Adrenal gland (tissue), 12 donors: Measurements from ENCODE around the gene HIVEP3. TPM values are rescaled to one million over a fixed set of nuclear protein-coding genes. Genes with fewer than 3 reads are reported as not detected.

Experiments
- DNase-seq, 7 donors: peaks; one replicate each; pipeline ENCODE4 v3.0.0-alpha.2; 2019 to 2020
- H3K27ac ChIP-seq, 5 donors: fragments of 200-600 bp; sonication (generic) in 4 of 5; 1 replicate in 3 of 5; 2 replicates in 2 of 5; pipeline versions ENCODE4 v1.5.1 to v1.8.0; 2016 to 2020; ENCODE audit warnings: mild to moderate bottlenecking in 1 of 5
- H3K27me3 ChIP-seq: fragments of 200-600 bp; 2 replicates; pipeline ENCODE4 v1.8.0; 2021
- H3K36me3 ChIP-seq, 2 donors: fragments of 200-600 bp; replicated peaks in 1 of 2; 1 replicate in 1 of 2; 2 replicates in 1 of 2; pipeline versions ENCODE4 v1.5.1 to v1.8.0; 2018 to 2022
- H3K4me1 ChIP-seq, 2 donors: fragments of 200-600 bp; replicated peaks in 1 of 2; 1 replicate in 1 of 2; 2 replicates in 1 of 2; pipeline versions ENCODE4 v1.5.1 to v1.8.0; 2018 to 2021
- H3K4me3 ChIP-seq, 4 donors: fragments of 200-600 bp; sonication (generic) in 3 of 4; one replicate each; pipeline ENCODE4 v1.5.1; 2016 to 2018
- H3K9me3 ChIP-seq, 3 donors: fragments of 200-600 bp; sonication (generic) in 1 of 3; replicated peaks in 1 of 3; 1 replicate in 2 of 3; 2 replicates in 1 of 3; pipeline versions ENCODE4 v1.5.1 to v1.8.0; 2016 to 2021
- POLR2A ChIP-seq, 2 donors: fragments of 450-650 bp; IDR thresholded peaks; one replicate each; pipeline ENCODE4 v1.6.1; 2017; ENCODE audit warnings: antibody characterized with exemption in 2 of 2, mild to moderate bottlenecking in 2 of 2, moderate library complexity in 1 of 2
- WGBS, 4 donors: extraction: QIAGEN DNeasy Blood & Tissue Kit in 2 of 4; methylation state at CpG; one replicate each; pipeline versions ENCODE4 v1.1.5 to v1.1.7; 2013 to 2017; 5-methylcytosine and 5-hydroxymethylcytosine counted together
- intact Hi-C, 2 donors: fragments of 100-400 bp; cut with DNase I; formaldehyde crosslinking; loops; one replicate each; pipeline versions ENCODE4 v1.14.1 to v1.15.0; 2022 to 2023
- polyA plus RNA-seq, 3 donors: library from polyadenylated mRNA; stranded (reverse); fragments of 200-250 nt in 2 of 3; fragments of 350-450 nt in 1 of 3; fragmentation: Illumina TruSeq in 1 of 3; extraction: RNeasy Lipid Tissue Mini Kit (QIAGEN cat#74804) in 1 of 3; gene quantifications; one replicate each; pipeline ENCODE4 v1.2.3, GENCODE V29; 2013 to 2014
- total RNA-seq, 9 donors: library from RNA; depleted of rRNA in 4 of 9; stranded (reverse); fragments of >200 nt in 4 of 9; fragments of 120-200 nt in 1 of 9; fragmentation: NEBNext Ultra II Directional in 1 of 9; extraction: Animal tissue kit (Norgen Biotek cat#: 25700) in 1 of 9; gene quantifications; one replicate each; pipeline versions ENCODE4 v1.1.0 to v1.2.4, GENCODE V29; 2013 to 2023
- TF ChIP-seq, protein P1 (sequence below), 6 experiments: fragments of 450-650 bp in 4 of 6; fragments of 200-600 bp in 2 of 6; sonication (generic) in 1 of 6; IDR thresholded peaks; 1 replicate in 5 of 6; 2 replicates in 1 of 6; pipeline versions ENCODE4 v1.5.1 to v1.8.0; 2016 to 2021; ENCODE audit warnings: antibody characterized with exemption in 6 of 6, mild to moderate bottlenecking in 2 of 6, moderate library complexity in 1 of 6
- donor health status: healthy with polysubstance abuse.
- donor health status: Bipolar disorder and iron deficiency.
- donor health status: DM: yes; HTN: yes; CAD: no.
- donor health status: DM: no; HTN: no; CAD: no.
- donor health status: DM: no; HTN: no; CAD: no.
- donor health status: DM: yes; HTN: yes; CAD: no.

Gene HIVEP3
- total and polyA plus RNA-seq, 12 donors: 3.2 to 7.7 (median 7.0) TPM

- peak overlapping the region in 2 of 5 donors; percentile 49 to 68 for H3K27ac ChIP-seq
- no peak for TF ChIP-seq POLR2A (IDR thresholded peaks at IDR 0.05)
- TF ChIP-seq, protein P1, sequence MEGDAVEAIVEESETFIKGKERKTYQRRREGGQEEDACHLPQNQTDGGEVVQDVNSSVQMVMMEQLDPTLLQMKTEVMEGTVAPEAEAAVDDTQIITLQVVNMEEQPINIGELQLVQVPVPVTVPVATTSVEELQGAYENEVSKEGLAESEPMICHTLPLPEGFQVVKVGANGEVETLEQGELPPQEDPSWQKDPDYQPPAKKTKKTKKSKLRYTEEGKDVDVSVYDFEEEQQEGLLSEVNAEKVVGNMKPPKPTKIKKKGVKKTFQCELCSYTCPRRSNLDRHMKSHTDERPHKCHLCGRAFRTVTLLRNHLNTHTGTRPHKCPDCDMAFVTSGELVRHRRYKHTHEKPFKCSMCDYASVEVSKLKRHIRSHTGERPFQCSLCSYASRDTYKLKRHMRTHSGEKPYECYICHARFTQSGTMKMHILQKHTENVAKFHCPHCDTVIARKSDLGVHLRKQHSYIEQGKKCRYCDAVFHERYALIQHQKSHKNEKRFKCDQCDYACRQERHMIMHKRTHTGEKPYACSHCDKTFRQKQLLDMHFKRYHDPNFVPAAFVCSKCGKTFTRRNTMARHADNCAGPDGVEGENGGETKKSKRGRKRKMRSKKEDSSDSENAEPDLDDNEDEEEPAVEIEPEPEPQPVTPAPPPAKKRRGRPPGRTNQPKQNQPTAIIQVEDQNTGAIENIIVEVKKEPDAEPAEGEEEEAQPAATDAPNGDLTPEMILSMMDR (IDR thresholded peaks at IDR 0.05): no peak
- H3K36me3 ChIP-seq: no peaks in the 10 kb centered on the region
- H3K27me3 ChIP-seq: no peaks in the 10 kb centered on the region
- H3K4me3 ChIP-seq: no peak overlapping the region
- intact Hi-C loops: loop anchor here in 1 of 2 donors (10.0 kb wide), 1 partner anchor 228 kb away; no protein-coding TSS in a partner anchor
- peak; percentile 54 to 80 (median 68) for DNase-seq
- no peaks in the 10 kb centered on the region for H3K9me3 ChIP-seq
- H3K4me1 ChIP-seq: peaks cover 0 to 18% of the 10 kb centered on the region in 2 donors
- 49 to 71% (median 61%) methylated on average over 4 of the region's 4 CpGs for WGBS, 4 donors
Measured at GRCh38 chr1:41802532-41803501, 115.9 kb downstream of the HIVEP3 start.

DNA sequence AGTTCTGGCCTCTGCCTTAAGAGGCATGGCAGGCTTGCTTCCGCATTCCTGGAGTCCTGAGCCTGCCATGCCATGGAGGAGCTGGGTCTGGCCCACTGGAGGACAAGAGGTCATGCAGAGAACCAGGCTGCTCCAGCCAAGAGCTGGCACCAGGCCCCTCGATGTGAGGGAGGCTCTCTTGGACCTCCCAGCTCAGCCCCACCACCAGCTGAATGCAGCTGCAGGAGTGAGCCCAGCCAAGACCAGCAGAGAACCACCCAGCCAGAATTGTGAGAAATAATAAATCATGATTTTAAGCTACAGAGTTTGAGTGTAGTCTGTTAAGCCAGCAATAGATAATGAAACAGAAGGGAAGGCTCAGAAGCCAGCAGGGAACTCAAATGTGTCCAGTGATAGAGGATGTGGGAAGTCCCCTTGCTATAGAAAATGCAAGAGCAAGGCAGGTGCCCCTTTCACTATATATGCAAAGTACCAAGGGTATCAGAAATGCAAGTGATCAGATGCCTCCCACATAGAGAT, 118.4 kb downstream of the HIVEP3 start:
- Histone ChIP-seq H3K36me3 (no peaks in the 10 kb centered on the region), H3K4me3 (no peak overlapping the region), H3K9me3 (no peaks in the 10 kb centered on the region), H3K4me1 (peaks cover 0 to 18% of the 10 kb centered on the region in 2 donors), H3K27ac (no peak overlapping the region), H3K27me3 (no peaks in the 10 kb centered on the region)
- no peak for TF ChIP-seq POLR2A (IDR thresholded peaks at IDR 0.05)
- TF ChIP-seq, protein P1 (IDR thresholded peaks at IDR 0.05): no peak
- intact Hi-C loops: loop anchor here in 1 of 2 donors (10.0 kb wide), 1 partner anchor 226 kb away; no protein-coding TSS in a partner anchor
- no peak for DNase-seq
- 67 to 75% (median 74%) methylated on average over 2 of the region's 2 CpGs for WGBS, 4 donors

- TF ChIP-seq, protein P1 (IDR thresholded peaks at IDR 0.05): no peak
- no peak for TF ChIP-seq POLR2A (IDR thresholded peaks at IDR 0.05)
- WGBS, 4 donors: 39 to 70% (median 68%) methylated on average over 2 of the region's 2 CpGs
- intact Hi-C loops: loop anchor here (10.0 kb wide), 1 partner anchor 225 kb away; no protein-coding TSS in a partner anchor
Measured at GRCh38 chr1:41799723-41800122, 119.0 kb downstream of the HIVEP3 start.

DNA sequence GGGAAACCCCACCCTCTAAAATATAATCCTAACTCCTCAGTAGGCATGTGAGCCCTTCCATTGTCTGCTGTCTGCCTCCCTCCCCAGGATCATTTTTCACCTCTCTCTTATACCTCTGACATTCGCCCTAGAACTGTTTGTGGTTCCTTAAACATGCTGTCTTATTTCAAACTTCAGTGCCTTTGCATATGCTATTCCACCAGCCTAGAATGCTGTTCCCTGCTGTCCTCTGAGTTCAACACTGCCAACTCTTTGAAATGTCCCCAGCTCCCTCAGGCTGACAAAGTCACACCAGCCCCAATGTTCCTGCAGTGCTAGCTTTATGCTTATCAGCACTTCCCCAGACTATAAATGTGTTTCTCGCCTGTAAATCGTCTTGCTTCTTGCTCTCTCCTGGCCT, 119.5 kb downstream of the HIVEP3 start:
- peaks cover 0 to 18% of the 10 kb centered on the region in 2 donors for H3K4me1 ChIP-seq
- H3K27me3 ChIP-seq: no peaks in the 10 kb centered on the region
- no peaks in the 10 kb centered on the region for H3K9me3 ChIP-seq
- H3K4me3 ChIP-seq: no peak overlapping the region
- H3K36me3 ChIP-seq: no peaks in the 10 kb centered on the region
- H3K27ac ChIP-seq: no peak overlapping the region
- WGBS, 4 donors: 76 to 95% (median 86%) methylated on average over 3 of the region's 3 CpGs
- intact Hi-C loops: loop anchor here in 1 of 2 donors (10.0 kb wide), 1 partner anchor 224 kb away; no protein-coding TSS in a partner anchor
- TF ChIP-seq, protein P1 (IDR thresholded peaks at IDR 0.05): no peak
- TF ChIP-seq POLR2A (IDR thresholded peaks at IDR 0.05): no peak
- DNase-seq: no peak

More at GRCh38 chr1:41799723-41800122, 119.0 kb downstream of the HIVEP3 start:
- Histone ChIP-seq H3K36me3 (no peaks in the 10 kb centered on the region), H3K27ac (peak overlapping the region in 1 of 5 donors; percentile 28), H3K4me1 (peaks cover 0 to 18% of the 10 kb centered on the region in 2 donors), H3K4me3 (no peak overlapping the region), H3K9me3 (no peaks in the 10 kb centered on the region), H3K27me3 (no peaks in the 10 kb centered on the region)
- no peak for DNase-seq
